A673 (cell line): ENCODE measurements around the gene FNDC7.
"Not testable (repeated sequence)": the region's sequence is repeated elsewhere in the genome, so short reads cannot be mapped to it uniquely, and the experiment has no call there.

Experiments used
- CTCF ChIP-seq: fragments of 300-800, 200-600 bp; sonication (generic); conservative IDR thresholded peaks from 2 replicates; pipeline ENCODE4 v1.5.1; 2017; ENCODE audit warnings: low read depth, mild to moderate bottlenecking, antibody characterized with exemption, low read length, moderate library complexity, mixed read lengths
- EZH2 ChIP-seq: fragments of 200-600 bp; sonication (generic); IDR thresholded peaks from 2 replicates; pipeline ENCODE4 v1.6.1; 2017; ENCODE audit warnings: borderline replicate concordance, low read depth, mild to moderate bottlenecking, mixed read lengths, antibody characterized with exemption, low read length; ENCODE audit not compliant: poor library complexity, severe bottlenecking

GRCh38 chr1:108681701-108682100 lies 31.0 kb upstream of the FNDC7 start:
- not testable (repeated sequence) for TF ChIP-seq CTCF, EZH2
